PFSK-1 (cell line): ENCODE measurements around the gene CDC37L1.

Experiments
- FOXP2 ChIP-seq: optimal IDR thresholded peaks from 2 replicates; pipeline ENCODE3; 2011; ENCODE audit warnings: borderline replicate concordance, control low read depth, inconsistent platforms; ENCODE audit not compliant: insufficient read depth; ENCODE audit errors: extremely low read length, extremely low read depth
- POLR2AphosphoS5 ChIP-seq: IDR thresholded peaks from 2 replicates; pipeline ENCODE4 v1.6.1; 2012; ENCODE audit warnings: low read depth, mild to moderate bottlenecking, control low read depth, low read length, moderate library complexity
- SIN3A ChIP-seq: IDR thresholded peaks from 2 replicates; pipeline ENCODE4 v1.6.1; 2012; ENCODE audit warnings: mild to moderate bottlenecking, low read length, moderate library complexity, borderline replicate concordance; ENCODE audit not compliant: insufficient read depth
- TAF1 ChIP-seq: IDR thresholded peaks from 2 replicates; pipeline ENCODE4 v1.6.1; 2012; ENCODE audit warnings: low read length, control low read depth, borderline replicate concordance; ENCODE audit not compliant: insufficient read depth
- TF ChIP-seq, protein P1 (sequence below), 2 experiments: IDR thresholded peaks; 2 replicates each; pipeline versions ENCODE4 v1.6.1 to v1.8.0; 2011 to 2012; ENCODE audit warnings: low read depth in 2 of 2, low read length in 2 of 2, control low read depth in 1 of 2, inconsistent platforms in 1 of 2, mild to moderate bottlenecking in 1 of 2, moderate library complexity in 1 of 2; ENCODE audit not compliant: insufficient read depth in 1 of 2

CDC37L1 gene

DNA sequence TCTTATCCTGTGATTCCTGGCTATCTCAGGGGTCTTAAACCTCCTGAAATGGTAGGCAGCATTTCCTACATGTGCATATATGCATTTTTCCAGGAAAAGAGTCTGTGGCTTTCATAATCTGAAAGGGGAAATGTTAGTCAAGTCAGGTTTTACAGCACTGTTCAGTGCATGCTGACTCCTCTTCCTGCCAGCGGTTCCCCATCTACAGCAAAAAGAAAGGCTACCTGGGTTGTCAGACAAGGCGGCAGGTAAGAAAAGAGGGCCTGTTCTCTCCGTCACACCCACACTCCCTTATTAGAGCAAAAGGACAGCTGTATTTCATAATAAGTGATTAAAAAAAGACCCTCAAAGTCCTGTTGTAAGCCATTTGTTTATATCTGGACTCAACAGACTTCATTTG lies 8.8 kb upstream of the CDC37L1 start:
- no peak for TF ChIP-seq TAF1
- no peak for TF ChIP-seq POLR2AphosphoS5
- TF ChIP-seq FOXP2 = no peak
- TF ChIP-seq, protein P1, sequence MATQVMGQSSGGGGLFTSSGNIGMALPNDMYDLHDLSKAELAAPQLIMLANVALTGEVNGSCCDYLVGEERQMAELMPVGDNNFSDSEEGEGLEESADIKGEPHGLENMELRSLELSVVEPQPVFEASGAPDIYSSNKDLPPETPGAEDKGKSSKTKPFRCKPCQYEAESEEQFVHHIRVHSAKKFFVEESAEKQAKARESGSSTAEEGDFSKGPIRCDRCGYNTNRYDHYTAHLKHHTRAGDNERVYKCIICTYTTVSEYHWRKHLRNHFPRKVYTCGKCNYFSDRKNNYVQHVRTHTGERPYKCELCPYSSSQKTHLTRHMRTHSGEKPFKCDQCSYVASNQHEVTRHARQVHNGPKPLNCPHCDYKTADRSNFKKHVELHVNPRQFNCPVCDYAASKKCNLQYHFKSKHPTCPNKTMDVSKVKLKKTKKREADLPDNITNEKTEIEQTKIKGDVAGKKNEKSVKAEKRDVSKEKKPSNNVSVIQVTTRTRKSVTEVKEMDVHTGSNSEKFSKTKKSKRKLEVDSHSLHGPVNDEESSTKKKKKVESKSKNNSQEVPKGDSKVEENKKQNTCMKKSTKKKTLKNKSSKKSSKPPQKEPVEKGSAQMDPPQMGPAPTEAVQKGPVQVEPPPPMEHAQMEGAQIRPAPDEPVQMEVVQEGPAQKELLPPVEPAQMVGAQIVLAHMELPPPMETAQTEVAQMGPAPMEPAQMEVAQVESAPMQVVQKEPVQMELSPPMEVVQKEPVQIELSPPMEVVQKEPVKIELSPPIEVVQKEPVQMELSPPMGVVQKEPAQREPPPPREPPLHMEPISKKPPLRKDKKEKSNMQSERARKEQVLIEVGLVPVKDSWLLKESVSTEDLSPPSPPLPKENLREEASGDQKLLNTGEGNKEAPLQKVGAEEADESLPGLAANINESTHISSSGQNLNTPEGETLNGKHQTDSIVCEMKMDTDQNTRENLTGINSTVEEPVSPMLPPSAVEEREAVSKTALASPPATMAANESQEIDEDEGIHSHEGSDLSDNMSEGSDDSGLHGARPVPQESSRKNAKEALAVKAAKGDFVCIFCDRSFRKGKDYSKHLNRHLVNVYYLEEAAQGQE (IDR thresholded peaks at IDR 0.05; ENCODE audit: insufficient read depth in 1 of 2, low read depth in 2 of 2, low read length in 2 of 2) = no peak
- TF ChIP-seq SIN3A = no peak

DNA sequence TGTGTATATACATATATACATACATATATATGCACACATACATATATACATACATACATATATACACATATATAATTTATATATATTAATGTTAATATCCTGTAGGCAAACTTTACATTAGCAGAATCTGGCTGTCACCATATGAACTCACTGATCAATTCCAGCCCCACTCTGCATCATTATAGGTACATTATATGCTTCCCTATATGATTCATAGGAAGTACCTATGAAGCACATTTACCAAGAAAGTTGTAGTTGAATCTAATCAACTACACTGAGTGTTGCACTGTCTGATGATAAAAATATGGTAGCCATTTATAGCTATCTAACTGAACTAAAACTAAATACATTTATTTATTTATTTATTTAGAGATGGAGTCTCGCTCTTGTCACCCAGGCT lies 7.6 kb upstream of the CDC37L1 start:
- TF ChIP-seq, protein P1 (IDR thresholded peaks at IDR 0.05; ENCODE audit: insufficient read depth in 1 of 2, low read depth in 2 of 2, low read length in 2 of 2) = no peak
- TF ChIP-seq SIN3A (no peak), POLR2AphosphoS5 (no peak), FOXP2 (no peak), TAF1 (no peak)

DNA sequence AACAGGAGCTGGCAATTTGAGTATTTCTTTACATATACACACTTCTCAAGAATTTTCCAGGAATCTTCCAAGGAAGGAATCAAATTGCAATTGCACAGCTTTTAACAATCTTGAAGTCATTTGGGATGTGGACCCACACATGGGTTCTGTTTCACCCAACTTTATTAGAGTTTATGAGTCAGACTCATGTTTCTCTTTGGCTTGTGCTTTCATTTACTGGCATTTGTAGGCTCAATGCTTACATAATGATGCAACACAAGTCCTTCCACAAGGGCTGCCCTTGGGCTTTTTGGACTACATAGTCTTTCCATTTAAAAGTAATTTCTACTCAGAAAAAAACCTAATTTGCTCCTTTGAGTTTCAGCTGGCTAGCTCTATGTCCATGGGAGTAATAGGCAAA lies 4.6 kb upstream of the CDC37L1 start:
- TF ChIP-seq TAF1 = no peak
- no peak for TF ChIP-seq POLR2AphosphoS5
- TF ChIP-seq, protein P1 (IDR thresholded peaks at IDR 0.05; ENCODE audit: insufficient read depth in 1 of 2, low read depth in 2 of 2, low read length in 2 of 2) = no peak
- no peak for TF ChIP-seq FOXP2
- TF ChIP-seq SIN3A = no peak

DNA sequence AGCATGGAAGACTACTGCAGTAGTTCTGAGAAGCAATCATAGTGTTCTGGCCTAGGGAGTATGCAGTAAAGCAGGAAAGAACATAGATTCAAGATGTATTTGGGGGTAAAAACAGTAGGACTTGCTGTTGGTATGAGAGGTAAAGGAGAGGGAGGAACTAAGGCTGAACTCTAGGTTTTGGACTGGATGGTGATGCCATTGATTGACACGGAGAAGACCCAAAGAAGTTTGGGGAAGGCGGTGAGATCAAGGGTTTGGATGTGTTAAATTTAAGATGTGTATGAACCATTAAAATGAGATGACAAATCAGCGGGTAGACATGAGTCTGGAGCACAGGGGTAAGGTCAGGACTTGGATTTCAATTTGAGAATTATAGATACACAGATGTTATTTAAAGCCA lies 2.0 kb upstream of the CDC37L1 start:
- TF ChIP-seq TAF1 (no peak), SIN3A (no peak), POLR2AphosphoS5 (no peak), FOXP2 (no peak)
- TF ChIP-seq, protein P1 (IDR thresholded peaks at IDR 0.05; ENCODE audit: insufficient read depth in 1 of 2, low read depth in 2 of 2, low read length in 2 of 2) = no peak

DNA sequence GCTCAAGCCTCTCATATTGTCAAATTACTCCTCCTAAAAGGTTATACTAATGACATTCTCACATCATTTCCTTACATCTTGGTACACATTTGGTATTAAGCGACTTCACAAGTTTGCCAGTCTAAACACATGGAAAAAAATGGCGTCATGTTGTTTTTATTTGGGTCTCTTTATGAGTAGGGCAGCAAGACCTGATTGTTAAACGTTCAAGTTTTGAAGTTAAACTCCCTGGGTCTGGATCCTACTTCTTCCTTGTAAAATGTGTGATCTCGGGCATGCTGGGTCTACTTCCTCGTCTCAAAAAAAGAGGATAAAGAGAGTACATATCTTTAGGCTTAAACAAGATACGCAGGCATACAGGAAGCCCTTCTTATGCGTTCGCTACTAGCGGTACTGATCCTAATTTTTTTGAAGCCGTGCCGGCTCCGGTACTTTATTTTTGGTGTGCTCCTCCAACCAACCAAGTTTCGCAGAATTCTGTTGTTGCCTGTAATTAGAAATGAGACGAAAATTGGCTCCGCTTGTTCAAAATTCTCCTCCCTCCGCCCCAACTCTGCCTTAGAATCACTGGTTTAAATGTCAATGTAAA lies 596 bp upstream of the CDC37L1 start:
- TF ChIP-seq SIN3A = no peak
- TF ChIP-seq TAF1 = no peak
- TF ChIP-seq FOXP2 = no peak
- TF ChIP-seq, protein P1 (IDR thresholded peaks at IDR 0.05; ENCODE audit: insufficient read depth in 1 of 2, low read depth in 2 of 2, low read length in 2 of 2) = no peak
